Common myeloid progenitor, CD34-positive (primary cell): ENCODE data around the gene GPRC5D.
A peak's percentile ranks its signal among the peaks of the same experiment; 100 is the strongest.

Experiments used
- CTCF ChIA-PET: fragments of 350-600 bp; sonication (Branson Sonifier 250); formaldehyde crosslinking; loops from one replicate; lab custom pipeline; 2021; ENCODE audit warnings: antibody characterized with exemption; lab: Charles Lee
- POLR2A ChIA-PET: fragments of 350-600 bp; sonication (Branson Sonifier 250); formaldehyde crosslinking; loops from one replicate; lab custom pipeline; 2021; ENCODE audit warnings: antibody characterized with exemption; lab: Charles Lee
- DNase-seq, 3 donors: peaks; one replicate each; pipeline versions ENCODE4 v3.0.0 to v3.0.0-alpha.2; 2013
- H3K27ac ChIP-seq, 2 experiments: 1 replicate in 1 of 2; 2 replicates in 1 of 2; pipeline ENCODE4 v1.7.0; 2013; ENCODE audit warnings: inconsistent platforms in 2 of 2, low read length in 2 of 2, mild to moderate bottlenecking in 2 of 2, low read depth in 1 of 2, moderate library complexity in 1 of 2; ENCODE audit not compliant: severe bottlenecking in 2 of 2, insufficient read depth in 1 of 2, poor library complexity in 1 of 2
- H3K27me3 ChIP-seq, 5 experiments: replicated peaks in 2 of 5; 1 replicate in 3 of 5; 2 replicates in 2 of 5; pipeline versions ENCODE4 v1.6.1 to v1.7.0; 2013; ENCODE audit warnings: low read length in 4 of 5, mild to moderate bottlenecking in 2 of 5, moderate library complexity in 2 of 5, inconsistent platforms in 1 of 5; ENCODE audit not compliant: insufficient read depth in 5 of 5, control insufficient read depth in 4 of 5
- H3K36me3 ChIP-seq, 4 experiments: 1 replicate in 2 of 4; 2 replicates in 2 of 4; pipeline versions ENCODE4 v1.6.1 to v1.7.0; 2013; ENCODE audit warnings: low read length in 3 of 4, control low read depth in 1 of 4, mild to moderate bottlenecking in 1 of 4; ENCODE audit not compliant: control insufficient read depth in 4 of 4, insufficient read depth in 4 of 4
- H3K4me1 ChIP-seq, 4 experiments: 1 replicate in 3 of 4; 2 replicates in 1 of 4; pipeline versions ENCODE4 v1.6.1 to v1.7.1; 2013; ENCODE audit warnings: low read length in 3 of 4, mild to moderate bottlenecking in 3 of 4, control low read depth in 1 of 4, inconsistent platforms in 1 of 4, moderate library complexity in 1 of 4; ENCODE audit not compliant: control insufficient read depth in 4 of 4, insufficient read depth in 4 of 4; ENCODE audit errors: control extremely low read depth in 1 of 4
- H3K4me3 ChIP-seq, 7 experiments: 1 replicate in 4 of 7; 2 replicates in 3 of 7; pipeline versions ENCODE4 v1.5.1 to v1.7.0; 2013; ENCODE audit warnings: mild to moderate bottlenecking in 7 of 7, low read length in 6 of 7, moderate library complexity in 6 of 7, inconsistent platforms in 2 of 7, low read depth in 2 of 7, control low read depth in 1 of 7; ENCODE audit not compliant: insufficient read depth in 4 of 7, control insufficient read depth in 1 of 7; ENCODE audit errors: extremely low read depth in 1 of 7
- H3K9me3 ChIP-seq, 5 experiments: 1 replicate in 4 of 5; 2 replicates in 1 of 5; pipeline versions ENCODE4 v1.6.1 to v1.7.1; 2013; ENCODE audit warnings: low read length in 4 of 5, mild to moderate bottlenecking in 2 of 5, inconsistent platforms in 1 of 5, low read depth in 1 of 5, moderate library complexity in 1 of 5; ENCODE audit not compliant: control insufficient read depth in 4 of 5, insufficient read depth in 2 of 5; ENCODE audit errors: control extremely low read depth in 1 of 5
- WGBS: methylation state at CpG from one replicate; pipeline ENCODE4 v1.1.5; 2013; ENCODE audit not compliant: insufficient coverage; 5-methylcytosine and 5-hydroxymethylcytosine counted together

Gene GPRC5D

DNA sequence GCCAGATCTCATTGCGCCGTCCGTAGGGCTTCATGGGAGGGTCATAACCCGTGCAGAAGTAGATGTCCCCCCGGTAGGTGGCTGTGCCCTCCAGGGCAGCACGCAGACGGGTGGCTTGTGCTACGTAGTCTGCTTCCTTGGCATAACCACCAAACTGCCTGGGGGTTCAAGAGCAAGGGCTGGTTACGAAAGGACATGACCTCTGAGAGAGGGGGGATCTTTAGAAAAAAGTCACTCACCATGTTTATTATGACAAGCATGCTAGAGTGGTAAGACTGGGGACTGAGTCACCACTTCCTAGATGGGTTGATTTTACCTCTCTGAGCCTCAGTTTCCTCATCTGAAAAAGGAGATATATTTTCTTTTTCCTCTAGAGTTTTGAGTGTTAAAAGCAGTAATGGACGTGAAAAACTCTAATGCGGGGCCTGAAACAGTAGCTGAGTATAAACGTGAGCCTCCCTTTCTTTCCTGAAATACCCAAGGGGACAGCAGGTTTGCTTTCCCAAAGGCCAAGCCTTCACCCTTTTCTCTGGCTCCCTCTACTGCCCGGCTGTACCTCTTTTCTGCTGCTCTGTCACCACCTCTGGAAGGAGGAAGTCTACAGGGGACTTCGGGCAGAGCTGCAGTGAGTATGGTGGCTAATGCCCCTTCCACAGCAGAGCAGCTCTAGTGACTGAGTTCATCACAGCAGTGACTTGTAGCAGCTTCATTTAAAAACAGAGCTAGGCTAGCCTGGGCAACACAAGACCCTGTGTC, 23.5 kb upstream of the GPRC5D start:
- Histone ChIP-seq H3K4me1 (no peaks in the 10 kb centered on the region), H3K27me3 (no peaks in the 10 kb centered on the region), H3K36me3 (peaks cover 22 to 70% (median 43%) of the 10 kb centered on the region in 4 experiments), H3K4me3 (no peak overlapping the region), H3K9me3 (peaks cover 1 to 27% (median 21%) of the 10 kb centered on the region in 5 experiments), H3K27ac (no peak overlapping the region)
- 82% methylated on average over 11 of the region's 14 CpGs for WGBS
- CTCF ChIA-PET = interaction anchor here (1.0 to 4.1 kb wide), 9 partner anchors 10 to 237 kb away, joined by 3 to 23 read pairs (median 5); no protein-coding TSS in a partner anchor
- POLR2A ChIA-PET = interaction anchor here (0.7 kb wide), 1 partner anchor 147 kb away, joined by 3 read pairs; no protein-coding TSS in a partner anchor
- peak; percentile 30 to 41 (median 39) for DNase-seq

DNA sequence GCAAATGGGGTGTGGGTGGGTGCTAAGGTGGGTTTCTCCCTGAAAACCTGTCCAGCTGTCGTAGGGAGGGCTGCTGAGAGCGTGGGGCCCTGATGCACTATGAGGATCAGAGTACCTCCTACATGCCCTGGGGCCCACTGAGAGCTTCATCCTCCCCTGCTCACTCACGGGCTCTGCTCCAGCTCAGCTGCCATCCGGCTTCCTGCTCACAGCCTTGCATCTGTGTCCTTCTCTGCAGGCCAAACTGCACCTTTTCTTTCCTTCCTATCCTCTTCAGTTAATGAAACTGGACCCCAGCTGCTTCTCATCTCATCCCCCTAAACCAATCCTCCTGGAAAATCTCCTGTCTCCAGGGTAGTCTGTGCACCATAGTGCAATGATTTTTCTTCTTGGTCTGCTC, 22.2 kb upstream of the GPRC5D start:
- POLR2A ChIA-PET = no interaction called here
- CTCF ChIA-PET = interaction anchor here (1.0 to 4.1 kb wide), 8 partner anchors 8 to 238 kb away, joined by 3 to 23 read pairs (median 6); no protein-coding TSS in a partner anchor
- H3K36me3 ChIP-seq = peaks cover 18 to 63% (median 35%) of the 10 kb centered on the region in 4 experiments

DNA sequence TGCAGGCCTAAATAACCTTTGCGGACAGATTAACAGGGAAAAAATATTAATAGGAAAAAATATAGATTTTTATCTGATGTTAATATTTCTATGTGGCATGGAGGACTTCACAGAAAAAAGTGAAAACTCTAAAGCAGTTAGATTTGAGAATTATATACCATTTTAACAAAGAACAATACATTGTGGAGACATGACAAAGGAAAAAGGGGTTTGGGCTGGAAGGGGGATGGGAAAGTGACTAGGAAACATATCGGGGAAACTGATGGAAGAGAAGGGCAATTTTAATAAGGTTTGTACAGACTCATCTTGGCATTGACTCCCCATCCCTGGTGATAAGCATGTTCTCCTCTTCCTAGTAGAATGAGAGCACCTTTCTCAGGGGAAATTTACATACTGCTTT, 21.0 kb upstream of the GPRC5D start:
- DNase-seq = no peak
- POLR2A ChIA-PET = no interaction called here
- Histone ChIP-seq H3K4me1 (no peaks in the 10 kb centered on the region), H3K27me3 (no peaks in the 10 kb centered on the region), H3K4me3 (no peak overlapping the region), H3K27ac (no peak overlapping the region), H3K36me3 (peaks cover 18 to 54% (median 32%) of the 10 kb centered on the region in 4 experiments), H3K9me3 (peaks cover 1 to 27% (median 21%) of the 10 kb centered on the region in 5 experiments)
- CTCF ChIA-PET = interaction anchor here (2.3 to 4.1 kb wide), 2 partner anchors 57 to 239 kb away, joined by 9 to 23 read pairs; no protein-coding TSS in a partner anchor
- WGBS = no CpG with 5 or more reads among the region's 2 CpGs

More for the DNA sequence above, 22.2 kb upstream of the GPRC5D start:
- H3K4me3 ChIP-seq = no peak overlapping the region
- DNase-seq = no peak
- H3K4me1 ChIP-seq = no peaks in the 10 kb centered on the region
- no peaks in the 10 kb centered on the region for H3K27me3 ChIP-seq
- WGBS = 95% methylated on average over 4 of the region's 4 CpGs
- no peak overlapping the region for H3K27ac ChIP-seq
- peaks cover 1 to 27% (median 21%) of the 10 kb centered on the region in 5 experiments for H3K9me3 ChIP-seq

DNA sequence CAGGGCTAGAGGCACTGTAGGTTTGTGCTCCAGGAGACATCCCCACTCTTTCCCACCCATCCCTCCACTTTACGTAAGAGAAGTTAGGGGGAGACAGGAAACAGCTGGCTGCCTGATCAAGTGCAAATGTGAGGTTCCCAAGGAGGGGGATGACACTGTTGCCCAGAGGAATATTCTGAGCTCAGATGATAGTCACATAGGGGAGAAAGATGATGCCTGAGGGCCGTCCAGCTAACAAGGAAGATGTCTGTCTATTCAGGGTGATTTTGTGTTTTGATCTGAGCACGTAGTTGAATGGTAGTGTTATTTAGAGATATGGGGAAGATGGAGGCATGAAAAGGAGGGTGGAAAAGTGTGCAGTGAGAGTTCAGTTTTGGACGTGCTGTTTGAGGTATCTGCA, 13.9 kb upstream of the GPRC5D start:
- Histone ChIP-seq H3K36me3 (peaks cover 0 to 3% (median 1%) of the 10 kb centered on the region in 4 experiments), H3K4me1 (peaks cover 0 to 4% (median 0%) of the 10 kb centered on the region in 4 experiments), H3K27me3 (no peaks in the 10 kb centered on the region), H3K9me3 (no peaks in the 10 kb centered on the region), H3K4me3 (no peak overlapping the region), H3K27ac (no peak overlapping the region)
- POLR2A ChIA-PET = no interaction called here
- DNase-seq = no peak
- WGBS = 100% methylated on average over 3 of the region's 4 CpGs
- CTCF ChIA-PET = no interaction called here

DNA sequence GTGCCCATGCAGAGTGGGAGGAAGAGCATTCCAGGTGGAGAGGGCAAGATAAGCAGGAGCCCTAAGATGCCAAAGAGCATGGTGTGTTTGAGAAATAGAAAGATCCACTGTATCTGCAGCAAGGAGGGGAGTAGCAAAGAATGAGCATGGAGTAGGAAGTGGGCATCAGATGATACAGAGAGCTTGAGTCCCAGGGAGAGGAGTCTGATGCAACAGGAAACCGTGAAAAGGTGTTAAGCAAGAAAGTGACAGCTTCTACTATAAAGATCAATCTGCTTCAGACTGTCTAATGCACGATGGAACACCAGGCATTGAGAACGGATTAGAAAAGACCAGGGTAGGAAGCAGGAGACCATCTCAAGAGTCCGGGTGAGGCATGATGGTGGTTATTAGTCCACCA, 12.3 kb upstream of the GPRC5D start:
- ChIA-PET CTCF (interaction anchor here (0.8 to 1.6 kb wide), 3 partner anchors 10 to 243 kb away, joined by 3 to 5 read pairs (median 3); no protein-coding TSS in a partner anchor), POLR2A (no interaction called here)
- Histone ChIP-seq H3K36me3 (peaks cover 0 to 3% (median 0%) of the 10 kb centered on the region in 4 experiments), H3K4me3 (no peak overlapping the region), H3K27ac (no peak overlapping the region), H3K9me3 (no peaks in the 10 kb centered on the region), H3K4me1 (peaks cover 0 to 4% (median 0%) of the 10 kb centered on the region in 4 experiments), H3K27me3 (no peaks in the 10 kb centered on the region)
- peak in 2 of 3 donors; percentile 12 to 34 for DNase-seq
- 96% methylated on average over 4 of the region's 4 CpGs for WGBS

DNA sequence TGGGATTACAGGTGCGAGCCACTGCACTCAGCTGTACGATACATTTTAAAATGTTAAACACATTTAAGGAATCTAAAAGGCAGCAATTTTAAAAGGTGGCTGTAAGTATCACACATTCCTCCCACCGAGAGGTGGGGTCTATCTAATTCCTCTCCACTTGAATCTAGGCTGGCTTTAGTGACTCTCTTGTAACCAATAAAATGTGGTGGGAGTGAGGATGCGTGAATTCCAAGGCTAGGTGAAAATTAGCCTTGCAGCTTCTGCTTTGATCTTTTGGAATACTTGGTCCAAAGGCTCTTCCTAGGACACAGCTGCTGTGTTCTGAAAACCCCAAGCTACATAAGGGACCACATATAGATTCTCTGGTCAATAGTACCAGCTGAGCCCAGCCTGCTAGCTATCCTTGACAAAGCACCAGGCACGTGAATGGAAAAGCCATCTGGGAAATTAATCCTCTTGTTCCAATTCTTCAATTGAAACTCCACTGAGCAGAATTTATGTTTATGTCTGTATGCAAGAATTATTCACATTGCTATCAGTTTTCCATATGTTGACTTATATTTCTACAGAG, 8.8 kb upstream of the GPRC5D start:
- ChIA-PET POLR2A (no interaction called here), CTCF (interaction anchor here (1.2 to 2.1 kb wide), 3 partner anchors 8 to 251 kb away, joined by 3 to 6 read pairs (median 3); no protein-coding TSS in a partner anchor)
- H3K27ac ChIP-seq = no peak overlapping the region
- WGBS = 100% methylated on average over 1 of the region's 5 CpGs
- H3K4me1 ChIP-seq = peaks cover 0 to 4% (median 0%) of the 10 kb centered on the region in 4 experiments
- no peaks in the 10 kb centered on the region for H3K27me3 ChIP-seq
- H3K4me3 ChIP-seq = no peak overlapping the region
- no peaks in the 10 kb centered on the region for H3K36me3 ChIP-seq
- H3K9me3 ChIP-seq = no peaks in the 10 kb centered on the region
- DNase-seq = no peak
